Measurements from ENCODE around the gene KCTD1.

The KCTD1 gene

DNA sequence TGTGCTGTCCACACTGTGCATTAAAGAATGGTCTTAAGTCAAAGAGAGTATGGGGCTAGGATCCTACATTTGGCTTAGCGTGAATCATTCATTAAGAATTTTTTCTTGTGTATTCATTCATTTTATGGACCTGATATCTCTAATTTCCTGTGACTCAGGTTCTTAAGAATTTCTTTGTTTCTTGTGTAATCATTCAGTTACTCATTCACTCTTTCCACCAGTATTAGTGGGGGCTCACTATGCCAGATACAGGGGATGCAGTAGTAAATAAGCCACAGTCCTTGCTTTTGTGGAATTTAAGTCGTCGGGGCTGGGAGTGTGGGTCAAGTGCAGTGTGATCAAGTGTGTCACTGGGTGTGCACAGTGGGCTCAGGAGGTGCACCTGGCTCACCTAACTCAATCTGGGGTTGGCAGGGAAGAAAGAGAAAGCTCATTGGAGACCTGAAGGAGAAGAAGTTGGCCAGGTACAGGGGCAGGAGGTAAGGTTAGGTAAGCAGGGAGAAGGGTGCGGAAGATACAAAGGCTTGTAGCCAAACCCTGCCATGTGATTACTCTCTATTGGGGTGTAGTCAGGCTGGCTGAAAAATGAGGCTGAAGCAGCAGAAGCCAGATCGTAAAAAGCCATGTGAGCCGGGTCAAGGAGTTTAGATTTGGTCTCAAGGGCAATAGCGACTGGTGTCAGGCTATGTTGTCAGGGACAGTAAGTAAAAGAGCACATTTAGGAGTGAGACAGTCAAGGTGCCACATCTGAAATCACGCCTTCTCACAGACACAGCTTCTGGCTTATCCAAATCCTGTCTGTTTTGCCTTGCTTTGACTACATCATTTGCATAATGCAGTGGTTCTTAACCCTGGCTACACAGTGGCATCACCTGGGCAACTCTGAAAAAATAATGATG is 67.2 kb downstream of the KCTD1 start:
- no peak for DNase-seq (ENCODE audit: low read depth in 2 of 2)

DNA sequence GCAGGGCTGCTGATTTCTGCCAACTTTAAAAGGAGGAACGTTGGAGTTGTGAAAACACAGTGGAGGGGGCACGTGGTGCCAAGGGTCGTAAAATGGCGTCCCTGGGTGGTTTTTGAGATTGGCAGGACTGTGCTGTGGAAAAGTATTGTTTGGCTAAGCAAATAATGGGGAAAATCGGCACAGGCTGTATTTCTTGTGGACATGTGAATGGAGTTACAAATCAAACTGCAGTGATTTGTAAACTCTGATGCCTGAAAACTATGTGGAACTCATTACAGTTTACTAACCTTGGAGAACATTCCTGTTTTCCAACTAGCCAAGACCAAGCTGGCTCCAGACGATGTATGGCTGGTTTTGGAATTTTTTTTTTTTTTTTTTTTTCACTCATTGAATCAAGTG is 68.7 kb downstream of the KCTD1 start:
- no peak for DNase-seq (ENCODE audit: low read depth in 2 of 2)

DNA sequence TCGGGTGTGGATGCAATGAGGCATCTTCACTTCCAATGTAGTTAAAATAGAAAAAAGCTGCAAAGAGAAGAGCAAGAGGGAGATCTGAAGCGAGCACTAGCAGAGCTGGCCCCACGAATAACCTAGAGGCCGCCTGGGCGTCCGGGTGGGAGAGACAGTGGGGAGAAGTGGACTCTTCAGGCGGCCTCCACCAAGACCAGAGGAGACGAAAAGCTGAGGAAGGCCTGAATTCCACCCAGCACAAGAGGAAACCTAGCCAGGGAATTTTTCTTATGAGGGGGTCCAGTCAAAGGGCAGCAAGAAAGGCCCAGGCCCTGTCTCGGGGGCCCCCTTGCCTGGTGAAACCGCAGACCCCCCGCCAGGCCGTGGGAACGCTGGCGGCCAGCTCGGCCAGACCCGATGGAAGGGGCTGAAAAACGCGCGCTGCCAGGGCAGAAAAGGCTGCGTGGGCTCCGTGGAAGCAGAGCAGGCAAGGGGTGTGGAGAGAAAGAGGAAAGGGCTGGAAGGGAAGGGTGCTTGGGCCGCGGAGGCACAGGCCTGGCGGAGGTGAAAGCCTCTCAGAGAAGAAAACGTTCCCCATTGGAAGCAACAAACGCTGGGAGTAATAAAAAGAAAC is 69.2 kb downstream of the KCTD1 start:
- no peak for DNase-seq (ENCODE audit: low read depth in 2 of 2)

DNA sequence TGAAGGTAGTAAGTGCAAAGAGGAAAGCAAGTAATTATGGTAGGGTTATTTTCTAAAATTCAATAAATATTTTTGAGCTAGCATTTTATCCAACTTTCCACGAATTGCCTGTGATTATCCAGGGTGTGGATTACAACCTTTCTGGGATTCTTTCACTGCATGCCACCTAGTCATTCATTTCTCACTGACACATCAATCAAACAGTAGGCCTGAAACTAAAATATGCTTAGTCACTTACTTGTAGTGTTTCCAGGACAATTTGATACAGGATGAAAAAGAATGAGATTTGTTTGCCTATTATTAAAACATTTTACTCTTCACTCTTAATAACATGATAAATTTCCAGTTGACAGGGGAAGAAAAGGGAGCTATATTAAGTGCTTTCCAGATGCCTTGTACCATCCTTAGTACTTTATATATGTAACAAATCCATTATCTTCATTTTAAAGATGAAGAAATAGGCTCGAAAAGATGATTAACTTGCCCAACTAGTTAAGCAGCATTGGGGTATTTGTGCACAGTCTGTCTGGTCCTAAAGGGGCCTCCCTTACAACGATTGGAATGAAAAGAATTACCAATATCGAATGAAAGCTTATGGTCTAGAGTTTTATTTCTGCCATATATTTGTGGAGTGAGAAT is 70.4 kb downstream of the KCTD1 start:
- no peak for DNase-seq (ENCODE audit: low read depth in 2 of 2)

DNA sequence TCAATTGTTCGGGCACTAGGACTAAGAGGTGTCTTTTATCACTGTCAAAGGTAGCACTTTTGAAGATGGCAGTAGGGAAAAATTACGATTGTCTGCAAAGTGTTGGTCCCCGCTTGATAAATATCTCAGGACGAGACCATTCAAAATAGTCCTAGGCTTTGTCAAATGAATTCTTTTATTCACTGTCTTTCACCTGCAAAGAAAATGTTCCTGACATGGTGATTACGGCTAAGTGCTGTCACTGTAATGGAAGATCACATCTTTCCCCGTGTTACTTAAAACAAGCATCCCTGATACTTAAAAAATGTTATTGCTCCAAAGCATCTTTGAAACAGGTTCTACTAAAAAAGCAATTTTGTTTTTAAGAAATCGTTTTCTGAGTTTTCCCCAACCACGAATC is 71.7 kb downstream of the KCTD1 start:
- no peak for DNase-seq (ENCODE audit: low read depth in 2 of 2)

DNA sequence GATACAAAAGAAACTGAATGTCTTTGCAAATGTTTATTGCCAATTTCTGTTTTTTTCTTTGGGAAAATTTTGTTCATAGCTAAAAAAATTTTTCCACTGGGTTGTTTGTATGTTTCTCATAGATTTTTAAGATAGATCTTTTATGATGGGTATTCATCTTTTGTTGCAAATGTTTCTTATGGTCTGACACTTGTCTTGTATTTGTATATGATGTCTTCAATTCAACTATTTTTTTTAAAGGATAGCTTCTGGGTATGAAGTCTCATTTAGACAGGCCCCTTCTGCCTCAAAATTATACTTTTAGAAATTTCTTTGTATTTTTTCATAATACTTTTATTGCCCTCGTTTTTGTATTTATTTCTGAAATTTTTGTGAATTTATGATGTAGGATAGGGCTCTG is 73.8 kb downstream of the KCTD1 start:
- no peak for DNase-seq (ENCODE audit: low read depth in 2 of 2)

DNA sequence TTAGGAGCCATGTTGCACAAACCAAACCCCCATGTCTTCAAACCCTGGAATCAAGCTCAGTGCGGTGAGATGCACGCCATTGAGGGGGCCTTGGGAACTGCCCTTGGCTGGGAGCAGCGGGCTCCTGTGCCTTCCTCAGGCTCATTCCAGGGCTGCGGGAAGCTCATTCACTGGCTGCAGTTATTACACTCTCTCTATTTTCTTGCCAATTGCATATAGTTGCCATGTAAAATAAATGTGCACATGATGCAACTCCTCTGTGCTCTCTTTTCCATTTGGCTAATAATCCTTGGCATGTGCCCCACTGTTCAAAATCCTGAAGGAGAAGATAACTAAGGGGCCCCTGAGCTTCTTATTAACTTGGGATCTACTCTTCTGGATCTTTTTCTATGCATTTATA is 74.7 kb downstream of the KCTD1 start:
- no peak for DNase-seq (ENCODE audit: low read depth in 2 of 2)

DNA sequence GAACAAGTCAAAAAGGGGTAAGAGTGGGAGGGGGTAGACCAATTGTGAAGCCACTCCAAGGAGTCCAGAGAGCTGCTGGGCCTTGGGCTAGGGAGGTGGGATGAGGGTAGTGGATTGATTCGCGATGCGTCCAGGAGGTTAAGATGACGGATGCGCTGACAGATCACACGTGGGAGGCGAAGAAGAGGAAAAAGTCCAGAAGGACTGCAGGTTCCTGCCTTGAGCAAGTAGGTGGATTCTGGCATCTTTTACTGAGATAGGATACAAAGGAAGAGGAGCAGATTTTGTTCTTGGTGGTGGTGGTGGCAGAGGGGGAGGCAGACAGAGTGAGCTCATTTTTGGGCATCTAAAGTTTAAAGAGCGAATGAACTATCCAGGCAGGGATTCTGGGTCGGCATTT is 76.5 kb downstream of the KCTD1 start:
- DNase-seq (ENCODE audit: low read depth in 2 of 2) = no peak

DNA sequence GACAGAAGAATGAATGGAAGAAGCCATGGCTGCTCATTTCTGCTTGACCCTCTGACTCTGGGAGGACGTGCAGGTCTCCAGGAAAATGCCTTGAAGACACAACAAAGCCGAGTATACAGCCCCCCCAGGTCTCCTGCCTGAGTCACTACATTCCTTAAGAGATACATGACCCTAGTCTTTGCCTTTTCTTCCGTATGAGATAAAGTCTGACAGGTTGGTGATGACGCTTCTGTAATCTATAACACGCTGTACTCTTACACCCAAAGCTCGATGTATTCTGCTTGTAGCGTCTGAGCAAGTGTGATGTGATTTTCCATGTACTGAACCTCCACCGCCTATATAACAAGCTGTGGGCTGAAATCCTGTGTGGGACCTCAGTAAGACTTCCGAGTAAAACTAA is 77.3 kb downstream of the KCTD1 start:
- DNase-seq (ENCODE audit: low read depth in 2 of 2) = no peak

DNA sequence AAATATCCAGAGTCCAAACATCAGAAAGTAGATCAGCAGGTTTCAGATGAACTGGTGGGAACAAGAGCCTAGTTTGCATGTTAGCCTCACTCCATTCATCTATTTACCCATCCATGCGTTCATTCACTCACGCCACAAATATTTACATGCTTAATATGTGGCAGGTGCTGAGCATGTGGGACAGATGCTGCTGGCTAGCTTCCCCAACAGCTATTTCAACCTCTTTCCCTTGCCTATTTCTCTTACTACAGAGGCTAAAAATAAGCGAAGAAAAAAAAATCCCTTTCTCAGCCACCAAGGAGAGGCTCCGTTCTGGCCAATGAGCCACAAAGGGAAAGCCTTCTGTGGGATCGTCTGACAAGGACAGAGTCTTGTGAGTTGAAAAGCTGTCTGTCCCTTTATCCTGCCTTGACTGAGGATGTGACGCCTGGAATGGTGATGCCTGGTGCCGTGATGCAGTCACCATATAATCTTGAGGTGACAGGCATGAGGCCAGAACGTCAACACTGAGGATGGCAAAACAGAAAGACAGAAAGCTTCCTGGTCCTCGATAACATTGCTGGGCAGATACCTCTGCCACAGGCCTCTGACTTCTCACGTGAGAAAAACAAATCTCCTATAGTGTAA is 78.2 kb downstream of the KCTD1 start:
- DNase-seq (ENCODE audit: low read depth in 2 of 2) = no peak

DNA sequence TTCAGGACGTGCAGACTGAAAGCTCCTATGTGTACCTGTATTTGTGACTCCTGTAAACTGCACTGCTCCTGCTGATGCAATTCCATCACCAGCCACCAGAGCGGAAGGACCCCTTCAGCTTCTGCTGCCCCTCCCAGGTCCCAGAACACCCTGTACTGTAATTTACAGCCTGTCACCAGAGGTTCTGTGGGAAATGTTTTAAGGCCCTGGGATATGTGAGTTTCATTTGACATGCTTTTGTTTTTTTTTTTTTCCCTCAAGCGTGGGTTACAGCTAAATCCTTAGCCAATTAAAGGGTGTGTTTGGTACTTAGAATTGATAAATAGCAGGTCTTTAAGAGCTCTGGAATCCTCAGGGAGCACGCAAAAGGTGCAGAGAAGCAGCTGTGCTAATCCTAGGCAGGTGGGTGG is 79.4 kb downstream of the KCTD1 start:
- no peak for DNase-seq (ENCODE audit: low read depth in 2 of 2)

DNA sequence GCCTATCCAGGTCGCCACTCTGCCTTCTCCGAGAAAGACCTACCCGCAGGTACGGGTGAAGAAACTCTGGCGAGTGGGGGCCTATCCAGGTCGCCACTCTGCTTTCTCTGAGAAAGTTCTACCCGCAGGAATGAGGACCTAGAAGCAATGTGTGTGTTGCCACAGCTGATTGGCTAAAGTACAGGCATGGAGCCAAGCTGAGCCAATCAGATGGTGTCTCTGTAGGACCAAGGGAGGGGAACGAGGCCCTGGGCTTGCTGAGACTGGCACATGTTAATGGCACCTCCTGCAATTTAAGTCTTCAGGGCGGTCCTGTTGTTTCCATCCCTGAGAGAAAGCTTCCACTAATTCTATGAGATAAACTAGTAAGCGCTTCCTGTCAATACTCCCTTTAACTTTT is 82.3 kb downstream of the KCTD1 start:
- no peak for DNase-seq (ENCODE audit: low read depth in 2 of 2)

DNA sequence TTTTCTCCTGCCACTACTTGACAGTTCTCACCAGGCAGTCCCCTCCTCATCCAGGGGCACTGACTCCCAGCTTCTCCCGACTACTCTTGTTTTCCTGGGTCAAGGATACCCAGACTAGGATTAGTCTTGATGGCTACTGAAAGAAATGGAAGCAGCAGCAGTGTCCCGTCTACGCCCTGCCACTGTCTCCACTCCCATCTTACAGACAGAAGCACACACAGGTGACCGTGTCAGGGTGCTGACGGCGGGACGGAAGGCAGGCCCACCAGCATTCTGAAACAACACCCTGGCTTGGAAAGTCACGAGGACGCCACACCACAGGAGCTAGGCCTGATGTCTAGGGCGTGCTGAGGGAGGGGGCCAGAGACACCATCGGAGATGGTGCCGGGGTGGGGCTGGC is 82.9 kb downstream of the KCTD1 start:
- DNase-seq (ENCODE audit: low read depth in 2 of 2) = no peak

DNA sequence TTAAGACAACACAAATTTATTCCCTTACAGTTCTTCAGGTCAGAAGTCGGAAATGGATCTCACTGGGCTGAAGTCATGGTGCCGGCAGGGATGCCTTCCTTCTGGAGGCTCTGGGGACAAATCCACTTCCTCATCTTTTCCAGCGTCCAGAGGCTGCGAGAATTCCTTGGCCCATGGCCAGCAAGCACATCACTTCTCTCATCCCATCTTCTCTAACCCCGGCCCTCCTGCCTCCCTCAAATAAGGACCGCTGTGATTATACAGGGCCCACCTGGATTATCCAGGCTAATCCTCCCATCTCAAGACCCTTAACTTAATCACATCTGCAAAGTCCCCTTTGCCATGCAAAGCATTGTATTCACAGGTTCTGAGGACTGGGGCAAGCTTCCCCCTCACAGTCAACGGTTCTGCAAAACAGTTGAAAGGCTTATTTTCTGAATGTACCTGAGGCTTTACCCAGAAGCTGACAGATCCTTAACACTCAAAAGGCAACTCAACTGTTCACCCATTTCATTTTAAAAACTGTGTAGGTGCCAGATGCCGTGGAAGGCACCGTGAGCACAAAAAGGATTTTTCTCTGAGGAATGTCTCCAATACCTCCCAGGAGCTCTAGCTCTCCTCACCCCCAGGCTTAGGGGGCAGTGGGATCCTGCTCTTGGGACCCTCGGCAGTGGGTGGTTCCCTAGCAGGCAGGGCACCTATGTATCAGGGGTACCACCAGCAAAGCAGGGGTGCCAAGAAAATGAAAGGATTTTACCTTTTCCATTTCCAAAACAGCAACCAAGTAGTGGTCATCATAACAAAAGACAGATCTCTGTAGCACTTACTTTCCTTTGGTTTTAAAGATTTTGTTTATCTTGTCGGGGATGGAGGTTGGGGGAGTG is 84.0 kb downstream of the KCTD1 start:
- DNase-seq (ENCODE audit: low read depth in 2 of 2) = no peak

DNA sequence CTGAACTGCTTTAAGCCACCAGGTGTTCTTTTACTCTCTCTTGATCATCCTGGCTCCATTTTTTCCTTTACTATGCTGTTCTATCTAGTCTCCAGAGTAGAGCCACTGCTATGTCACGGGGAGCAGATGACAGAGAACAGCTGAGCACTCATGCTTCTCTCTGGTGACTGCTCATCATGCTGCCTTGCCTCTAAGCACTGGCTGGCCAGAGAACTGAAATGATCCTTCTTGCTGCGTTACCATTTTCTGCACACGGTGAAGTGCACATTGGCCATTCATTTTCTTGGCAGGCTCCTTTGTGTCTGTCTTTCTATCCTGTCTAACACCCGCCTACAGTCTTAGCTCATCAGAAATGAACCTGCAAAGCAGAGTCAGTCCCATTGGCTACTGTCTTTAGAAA is 86.0 kb downstream of the KCTD1 start:
- DNase-seq (ENCODE audit: low read depth in 2 of 2) = no peak

DNA sequence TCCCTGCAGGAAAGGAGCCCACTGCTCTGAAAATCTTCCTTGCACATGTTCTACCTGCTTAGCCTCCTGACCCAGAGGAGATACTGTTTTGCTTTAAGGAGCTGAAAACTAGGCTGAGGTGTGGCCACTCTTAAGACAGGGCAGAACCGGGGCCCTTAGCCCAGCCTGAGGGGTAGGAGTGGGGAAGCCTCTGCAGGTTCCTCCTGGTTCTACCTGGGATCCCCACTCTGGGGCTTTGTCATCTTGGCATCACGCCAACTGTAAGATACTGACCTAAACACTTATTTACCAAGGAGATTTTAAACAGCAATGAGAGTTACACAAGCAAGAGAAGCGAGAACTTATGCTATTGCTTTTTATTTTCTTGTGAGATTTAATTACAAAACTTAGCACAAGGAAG is 86.9 kb downstream of the KCTD1 start:
- DNase-seq (ENCODE audit: low read depth in 2 of 2) = no peak

DNA sequence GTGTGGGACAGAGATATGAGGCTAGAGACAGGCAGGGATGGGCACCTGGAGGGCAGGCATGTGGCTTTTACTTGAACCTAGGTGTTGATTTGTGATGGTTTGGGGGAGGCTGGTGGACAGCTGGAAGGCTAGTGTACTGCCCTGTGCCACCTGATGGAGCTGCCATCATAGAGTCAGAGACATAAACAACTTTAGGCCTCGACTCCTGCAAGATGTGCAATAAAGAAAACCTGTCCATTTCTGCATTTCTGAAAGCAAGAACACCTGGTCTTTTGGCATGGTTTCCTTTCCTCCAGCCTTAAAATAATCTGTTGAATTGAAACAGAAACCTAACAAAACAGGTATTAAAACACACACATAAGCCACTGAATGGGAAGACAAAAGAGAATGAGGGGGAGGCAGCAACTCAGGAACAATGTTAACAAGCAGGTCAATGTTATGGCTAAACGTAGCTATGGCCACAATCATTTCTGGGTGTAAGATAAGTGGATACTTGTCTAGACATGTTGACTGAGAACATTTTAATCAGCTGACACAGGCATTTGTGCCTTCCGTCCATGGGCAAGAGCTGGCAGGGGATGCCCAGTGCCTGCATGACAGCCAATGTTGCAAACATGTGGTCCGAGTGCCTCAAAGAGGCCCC is 87.8 kb downstream of the KCTD1 start:
- DNase-seq (ENCODE audit: low read depth in 2 of 2) = no peak

DNA sequence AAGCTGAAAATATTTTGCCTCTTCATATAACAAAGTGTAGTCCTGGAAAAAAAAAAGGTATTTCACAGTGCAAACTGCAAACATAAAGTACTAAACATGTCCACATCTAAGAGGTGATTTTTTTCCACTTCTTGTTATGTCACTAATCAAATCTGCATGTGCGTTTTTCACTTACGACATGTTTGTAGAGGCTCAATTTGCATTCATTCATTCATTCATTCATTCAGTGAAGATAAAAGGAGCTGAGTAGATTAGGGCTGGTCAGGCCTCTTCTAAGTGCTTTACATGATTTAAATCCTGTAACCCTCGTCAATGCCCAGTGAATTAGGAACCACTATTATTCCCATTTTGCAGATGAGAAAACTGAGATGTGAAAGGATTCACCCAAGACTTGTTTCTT is 88.5 kb downstream of the KCTD1 start:
- no peak for DNase-seq (ENCODE audit: low read depth in 2 of 2)

DNA sequence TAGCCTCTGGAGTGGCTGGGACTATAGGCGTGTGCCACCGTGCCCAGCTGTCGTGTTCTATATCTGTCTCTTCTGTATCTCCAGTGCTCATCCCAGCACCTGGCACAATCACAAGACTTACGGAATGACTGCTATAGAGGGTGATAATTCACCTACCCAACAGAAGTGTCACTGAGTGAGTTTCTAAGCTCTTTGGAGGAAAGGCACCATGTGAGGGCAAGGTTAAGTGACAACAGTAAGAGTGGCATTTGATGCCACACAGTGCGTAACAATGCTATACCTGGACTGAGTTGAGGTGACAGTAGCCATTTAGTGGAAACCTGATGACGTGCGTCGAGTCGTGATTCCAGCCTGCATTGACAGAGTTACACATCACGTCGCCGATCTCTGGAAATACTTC is 89.0 kb downstream of the KCTD1 start:
- DNase-seq (ENCODE audit: low read depth in 2 of 2) = no peak

DNA sequence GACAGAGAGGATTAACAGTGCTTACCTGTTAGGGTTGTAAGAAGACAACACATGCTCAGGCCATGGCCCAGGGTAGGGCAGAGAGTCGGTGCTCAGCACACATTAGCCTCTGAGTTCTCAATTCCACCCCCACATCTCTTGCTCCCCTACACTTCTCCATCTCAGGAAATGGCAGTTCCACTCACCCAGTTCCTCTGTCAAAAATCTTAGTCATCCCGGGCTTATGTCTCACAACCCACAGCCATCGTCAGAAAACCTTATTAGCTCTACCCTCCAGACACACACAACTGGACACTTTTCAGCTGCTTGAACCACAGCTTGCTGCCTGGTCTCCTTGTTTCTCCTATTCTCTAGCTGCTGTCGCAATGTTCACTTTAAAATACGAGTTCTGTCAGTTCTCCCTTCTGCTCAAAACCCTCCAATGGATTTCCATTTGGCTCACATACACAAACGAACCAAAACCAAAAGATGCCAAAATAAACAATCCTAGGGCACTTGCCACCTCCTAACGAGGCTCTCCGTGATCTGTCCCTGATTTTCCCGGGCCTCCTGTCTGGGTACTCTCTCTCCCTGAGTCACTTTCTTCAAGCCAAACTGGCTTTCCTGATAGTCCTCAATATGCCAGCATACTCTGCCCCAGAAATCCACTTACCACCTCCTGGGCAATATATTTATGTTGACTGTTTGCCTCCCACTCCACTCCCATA is 89.7 kb downstream of the KCTD1 start:
- no peak for DNase-seq (ENCODE audit: low read depth in 2 of 2)

Measured in stimulated activated CD8-positive, alpha-beta memory T cell treated with anti-CD3 and anti-CD28 coated beads, Interleukin-2, amount 100 ng/mL, for 1 hour (primary cell).